KMS-11 (cell line): ENCODE measurements around the gene ACAD10.

ENCODE experiments used
- H2AFZ ChIP-seq: fragments of 200-600 bp; sonication (generic); 2 replicates; pipeline ENCODE4 v1.6.1; 2016; ENCODE audit warnings: antibody characterized with exemption, mixed run types, low read depth
- H3K27ac ChIP-seq: fragments of 200-600 bp; sonication (generic); 2 replicates; pipeline ENCODE4 v1.6.1; 2016; ENCODE audit warnings: mild to moderate bottlenecking, mixed run types
- H3K27me3 ChIP-seq: fragments of 200-600 bp; sonication (generic); 2 replicates; pipeline ENCODE4 v1.6.1; 2017; ENCODE audit warnings: mild to moderate bottlenecking, low read depth, mixed run types, moderate library complexity; ENCODE audit not compliant: insufficient read depth
- H3K36me3 ChIP-seq: fragments of 200-600 bp; sonication (generic); 2 replicates; pipeline ENCODE4 v1.6.1; 2017; ENCODE audit warnings: mild to moderate bottlenecking, mixed run types; ENCODE audit not compliant: insufficient read depth
- H3K4me1 ChIP-seq: fragments of 200-600 bp; sonication (generic); 2 replicates; pipeline ENCODE4 v1.6.1; 2016; ENCODE audit warnings: mild to moderate bottlenecking, low read depth, mixed run types; ENCODE audit not compliant: poor library complexity, severe bottlenecking
- H3K4me2 ChIP-seq: fragments of 200-600 bp; sonication (generic); 2 replicates; pipeline ENCODE4 v1.7.0; 2016; ENCODE audit warnings: mild to moderate bottlenecking, mixed run types
- H3K4me3 ChIP-seq: fragments of 200-600 bp; sonication (generic); IDR thresholded peaks from 2 replicates; pipeline ENCODE4 v1.6.1; 2017; ENCODE audit warnings: low read depth, low read length, mixed read lengths; ENCODE audit not compliant: insufficient read depth
- H3K79me2 ChIP-seq: fragments of 200-600 bp; sonication (generic); 2 replicates; pipeline ENCODE4 v1.6.1; 2016; ENCODE audit warnings: low read depth, mixed run types; ENCODE audit not compliant: insufficient read depth
- H3K9ac ChIP-seq: fragments of 200-600 bp; sonication (generic); 2 replicates; pipeline ENCODE4 v1.6.1; 2016; ENCODE audit warnings: mild to moderate bottlenecking, mixed run types
- H4K20me1 ChIP-seq: fragments of 200-600 bp; sonication (generic); 2 replicates; pipeline ENCODE4 v1.6.1; 2016; ENCODE audit warnings: mild to moderate bottlenecking, mixed run types; ENCODE audit not compliant: insufficient read depth
- CTCF ChIP-seq: fragments of 200-600 bp; sonication (generic); conservative IDR thresholded peaks from 2 replicates; pipeline ENCODE4 v1.6.1; 2017; ENCODE audit warnings: low read depth, mild to moderate bottlenecking, antibody characterized with exemption, low read length, moderate library complexity, mixed read lengths

The ACAD10 gene

GRCh38 chr12:111792856-111793235, 107.0 kb downstream of the ACAD10 start:
- no peak for TF ChIP-seq CTCF
- H3K27ac ChIP-seq: no peak overlapping the region
- no peak overlapping the region for H3K4me3 ChIP-seq
- no peaks in the 10 kb centered on the region for H3K27me3 ChIP-seq
- H3K4me2 ChIP-seq: no peak overlapping the region
- H2AFZ ChIP-seq: no peak overlapping the region
- no peaks in the 10 kb centered on the region for H3K36me3 ChIP-seq
- H3K9ac ChIP-seq: no peak overlapping the region
- H4K20me1 ChIP-seq: no peaks in the 10 kb centered on the region
- H3K79me2 ChIP-seq: no peaks in the 10 kb centered on the region
- H3K4me1 ChIP-seq: no peaks in the 10 kb centered on the region

GRCh38 chr12:111798182-111798581, 112.3 kb downstream of the ACAD10 start:
- Histone ChIP-seq H3K27me3 (no peaks in the 10 kb centered on the region), H3K4me2 (no peak overlapping the region), H3K36me3 (no peaks in the 10 kb centered on the region), H3K9ac (no peak overlapping the region), H3K79me2 (no peaks in the 10 kb centered on the region), H4K20me1 (no peaks in the 10 kb centered on the region), H3K4me3 (no peak overlapping the region), H3K27ac (no peak overlapping the region), H3K4me1 (no peaks in the 10 kb centered on the region), H2AFZ (no peak overlapping the region)
- TF ChIP-seq CTCF: no peak

GRCh38 chr12:111799758-111800157, 113.9 kb downstream of the ACAD10 start:
- Histone ChIP-seq H3K4me3 (no peak overlapping the region), H3K27me3 (no peaks in the 10 kb centered on the region), H4K20me1 (no peaks in the 10 kb centered on the region), H3K4me1 (no peaks in the 10 kb centered on the region), H2AFZ (no peak overlapping the region), H3K79me2 (no peaks in the 10 kb centered on the region), H3K36me3 (no peaks in the 10 kb centered on the region), H3K4me2 (no peak overlapping the region), H3K9ac (no peak overlapping the region), H3K27ac (no peak overlapping the region)
- no peak for TF ChIP-seq CTCF

- no peaks in the 10 kb centered on the region for H3K36me3 ChIP-seq
- no peak overlapping the region for H3K9ac ChIP-seq
- no peak for TF ChIP-seq CTCF
These were observed 117.3 kb downstream of the ACAD10 start for GRCh38 chr12:111803038-111803626.

More at GRCh38 chr12:111803038-111803626, 117.3 kb downstream of the ACAD10 start:
- Histone ChIP-seq H2AFZ (no peak overlapping the region), H3K4me3 (no peak overlapping the region), H4K20me1 (no peaks in the 10 kb centered on the region), H3K4me1 (no peaks in the 10 kb centered on the region), H3K27ac (no peak overlapping the region), H3K79me2 (no peaks in the 10 kb centered on the region), H3K4me2 (no peak overlapping the region), H3K27me3 (no peaks in the 10 kb centered on the region)
